K562 (cell line): Measurements from ENCODE around the gene ZNF773. TPM values are rescaled to one million over a fixed set of nuclear protein-coding genes. Genes with fewer than 3 reads are reported as not detected.
A peak's percentile ranks its signal among the peaks of the same experiment; 100 is the strongest.

Experiments
- ATAC-seq: fragments of 200-7000 bp; cut with Tn5 transposase; 3 replicates; pipeline ENCODE4 v1.9.1; 2020; ENCODE audit warnings: moderate library complexity
- BruUV-seq: library from RNA; stranded (reverse); fragments of 400-500 nt; replicated peaks from 2 replicates; lab custom pipeline; 2021; lab: Mats Ljungman, UMichigan
- CTCF ChIA-PET: fragments of 300-600 bp; formaldehyde crosslinking; extraction: SDS; loops from one replicate; lab custom pipeline; 2021; ENCODE audit warnings: low intra/inter-chr PET ratio; lab: Yijun Ruan, JAX
- POLR2A ChIA-PET: fragments of 300-600, 350-650 bp; sonication (Branson Sonifier 250); formaldehyde crosslinking; extraction: SDS; loops from one replicate; lab custom pipeline; 2021; ENCODE audit warnings: antibody characterized with exemption, inconsistent platforms; lab: Yijun Ruan, JAX
- DNase-seq, 4 experiments: peaks; one replicate each; pipeline versions ENCODE4 v3.0.0 to v3.0.0-alpha.2; 2011 to 2018; ENCODE audit warnings: low spot score in 3 of 4, mixed read lengths in 3 of 4; ENCODE audit errors: extremely low read depth in 1 of 4
- FAIRE-seq: peaks from 2 replicates; lab custom pipeline; 2011; peaks lifted over from hg19 to GRCh38; lab: Jason Lieb, UNC
- H2AFZ ChIP-seq: 2 replicates; pipeline ENCODE4 v1.6.0; 2011; ENCODE audit warnings: low read depth, low read length, control low read depth, inconsistent platforms
- H3K27ac ChIP-seq: fragments of 200-600 bp; 3 replicates; pipeline ENCODE4 v1.8.0; 2011; ENCODE audit warnings: low read depth, mild to moderate bottlenecking, control low read depth, inconsistent platforms, low read length, moderate library complexity, mixed read lengths; ENCODE audit errors: extremely low read depth
- H3K27me3 ChIP-seq, 2 experiments: fragments of 300-600 bp in 1 of 2; 2 replicates in 1 of 2; 3 replicates in 1 of 2; pipeline versions ENCODE4 v1.6.0 to v1.8.0; 2011; ENCODE audit warnings: inconsistent platforms in 2 of 2, low read length in 2 of 2, mild to moderate bottlenecking in 1 of 2, mixed read lengths in 1 of 2, moderate library complexity in 1 of 2; ENCODE audit not compliant: control insufficient read depth in 2 of 2, insufficient read depth in 2 of 2
- H3K36me3 ChIP-seq: fragments of 300-600 bp; 3 replicates; pipeline ENCODE4 v1.8.0; 2011; ENCODE audit warnings: mild to moderate bottlenecking, low read length, inconsistent platforms; ENCODE audit not compliant: control insufficient read depth, insufficient read depth
- H3K4me1 ChIP-seq, 2 experiments: fragments of 200-600 bp in 1 of 2; replicated peaks in 1 of 2; 2 replicates in 1 of 2; 3 replicates in 1 of 2; pipeline versions ENCODE4 v1.5.1 to v1.8.0; 2011; ENCODE audit warnings: inconsistent platforms in 2 of 2, low read length in 2 of 2, mild to moderate bottlenecking in 1 of 2, mixed read lengths in 1 of 2, moderate library complexity in 1 of 2; ENCODE audit not compliant: control insufficient read depth in 2 of 2, insufficient read depth in 2 of 2
- H3K4me2 ChIP-seq: 2 replicates; pipeline ENCODE4 v1.6.1; 2011; ENCODE audit warnings: low read length, control low read depth, inconsistent platforms, mixed read lengths; ENCODE audit not compliant: insufficient read depth
- H3K4me3 ChIP-seq: fragments of 200-600 bp; sonication (generic), shearing (Covaris generic); 2 replicates; pipeline ENCODE4 v1.5.1; 2016; ENCODE audit warnings: control low read depth, inconsistent platforms
- H3K79me2 ChIP-seq: fragments of 200-600 bp; 3 replicates; pipeline ENCODE4 v1.8.0; 2011; ENCODE audit warnings: low read length, inconsistent platforms; ENCODE audit not compliant: control insufficient read depth, insufficient read depth
- H3K9ac ChIP-seq, 2 experiments: 2 replicates each; pipeline versions ENCODE4 v1.6.0 to v1.6.1; 2011; ENCODE audit warnings: low read depth in 2 of 2, low read length in 2 of 2, control low read depth in 1 of 2, inconsistent platforms in 1 of 2, mild to moderate bottlenecking in 1 of 2, mixed read lengths in 1 of 2; ENCODE audit not compliant: insufficient read depth in 1 of 2
- H3K9me1 ChIP-seq: one replicate; pipeline ENCODE4 v1.6.0; 2011; ENCODE audit warnings: inconsistent platforms, mild to moderate bottlenecking, low read length, moderate library complexity; ENCODE audit not compliant: control insufficient read depth, insufficient read depth
- H3K9me3 ChIP-seq: replicated peaks from 2 replicates; pipeline ENCODE4 v1.5.1; 2011; ENCODE audit warnings: low read depth, low read length, inconsistent platforms; ENCODE audit not compliant: control insufficient read depth, insufficient read depth
- H4K20me1 ChIP-seq: replicated peaks from 2 replicates; pipeline ENCODE4 v1.6.1; 2011; ENCODE audit warnings: low read length, inconsistent platforms, mixed read lengths; ENCODE audit not compliant: control insufficient read depth, insufficient read depth
- ID3 ChIP-seq, 2 experiments: fragments of 250-450 bp in 1 of 2; fragments of 450-650 bp in 1 of 2; sonication (Bioruptor Pico) in 1 of 2; IDR thresholded peaks; 2 replicates each; pipeline versions ENCODE4 v1.6.1 to v1.8.0; 2016 to 2021; ENCODE audit warnings: mild to moderate bottlenecking in 2 of 2, moderate library complexity in 2 of 2, missing compliant biosample characterization in 1 of 2, missing genetic modification characterization in 1 of 2
- NR0B1 ChIP-seq: fragments of 450-650 bp; IDR thresholded peaks from one replicate; pipeline ENCODE4 v1.6.1; 2018; ENCODE audit warnings: mild to moderate bottlenecking, moderate library complexity; ENCODE audit not compliant: partially characterized antibody
- RBM14 ChIP-seq: fragments of 200-400 bp; formaldehyde crosslinking; IDR thresholded peaks from 2 replicates; pipeline ENCODE4 v1.6.1; 2018; ENCODE audit warnings: low read depth, mild to moderate bottlenecking, low read length, moderate library complexity, borderline replicate concordance; ENCODE audit not compliant: insufficient read depth
- RBM39 ChIP-seq: fragments of 200-400 bp; formaldehyde crosslinking; optimal IDR thresholded peaks from 2 replicates; pipeline ENCODE3; 2018; ENCODE audit warnings: low read depth, low read length
- STAT5A ChIP-seq: IDR thresholded peaks from 2 replicates; pipeline ENCODE4 v1.6.1; 2012; ENCODE audit warnings: low read length, inconsistent platforms, borderline replicate concordance
- TSC22D4 ChIP-seq: fragments of 450-650 bp; IDR thresholded peaks from 2 replicates; pipeline ENCODE4 v1.6.1; 2016; ENCODE audit warnings: missing genetic modification characterization, missing biosample characterization, control low read depth
- ZNF274 ChIP-seq: IDR thresholded peaks from 2 replicates; pipeline ENCODE4 v1.6.1; 2011; ENCODE audit warnings: low read depth, mild to moderate bottlenecking, low read length, moderate library complexity, borderline replicate concordance
- ZNF280B ChIP-seq: fragments of 250-450 bp; sonication (Bioruptor Pico); IDR thresholded peaks from 2 replicates; pipeline ENCODE4 v1.5.1; 2021; ENCODE audit warnings: mild to moderate bottlenecking
- WGBS: fragments of 100-300 bp; shearing (Covaris generic); methylation state at CpG from one replicate; pipeline ENCODE4 v1.1.6; 2016; ENCODE audit warnings: low coverage, mixed read lengths; ENCODE audit not compliant: insufficient coverage; ENCODE audit errors: missing lambda C conversion rate; 5-methylcytosine and 5-hydroxymethylcytosine counted together
- in situ Hi-C: fragments of 300-500 bp; cut with MboI; formaldehyde crosslinking; loops from 4 replicates; pipeline ENCODE4 v1.15.0; 2018; ENCODE audit warnings: inconsistent platforms, mixed read lengths
- intact Hi-C: fragments of 100-400 bp; cut with micrococcal nuclease; formaldehyde crosslinking; loops from 2 replicates; pipeline ENCODE4 v1.14.2; 2022
- polyA plus RNA-seq, 8 experiments: library from polyadenylated mRNA; depleted of rRNA in 4 of 8; stranded (reverse) in 5 of 8; unstranded in 3 of 8; fragments of >200 nt; fragmentation: Nextera tagmentation in 2 of 8; fragmentation: Illumina TruSeq in 1 of 8; extraction: Ambion mirVana in 2 of 8; extraction: Trizol in 1 of 8; gene quantifications; 2 replicates each; pipeline versions ENCODE4 v1.2.1 to v1.2.3, GENCODE V29; 2011 to 2014; ENCODE audit warnings: inconsistent platforms in 1 of 8, missing spikeins in 1 of 8
- total RNA-seq, 7 experiments: library from RNA; depleted of rRNA in 6 of 7; stranded (reverse); fragments of >200 nt in 6 of 7; fragmentation: Illumina TruSeq in 2 of 7; extraction: Trizol in 2 of 7; gene quantifications; 2 replicates each; pipeline versions ENCODE4 v1.2.1 to v1.2.3, GENCODE V29; 2011 to 2021; ENCODE audit warnings: low replicate concordance in 1 of 7

The ZNF773 gene
- total and polyA plus RNA-seq, 9 of the 15 experiments (the other 6 are each of a cell fraction or from before 2014, with no cell fraction given), result 0.04 to 2.0 (median 0.45) TPM; not detected in 3

GRCh38 chr19:57546513-57546912 is 46.8 kb downstream of the ZNF773 start:
- ChIA-PET POLR2A (no interaction called here), CTCF (no interaction called here)
- no peaks in the 10 kb centered on the region for H3K27me3 ChIP-seq
- no peak for DNase-seq
- H3K9me3 ChIP-seq, result peaks cover 5% of the 10 kb centered on the region
- 17% methylated on average over 1 of the region's 1 CpG for WGBS
- TF ChIP-seq ZNF274 (peak; percentile 61; the same call in 1 of the 2 replicates), ZNF280B (CRISPR knock-in tag) (no peak), ID3 (CRISPR knock-in tag; IDR thresholded peaks at IDR 0.05) (no peak), ID3 (tag; IDR thresholded peaks at IDR 0.05) (no peak), TSC22D4 (tag) (no peak), NR0B1 (no peak), STAT5A (no peak), RBM14 (no peak), RBM39 (no peak)
- H4K20me1 ChIP-seq, result no peaks in the 10 kb centered on the region
- no peaks in the 10 kb centered on the region for H3K4me1 ChIP-seq
- H2AFZ ChIP-seq, result no peak overlapping the region
- peaks cover 43% of the 10 kb centered on the region; the same call in 2 of the 3 replicates for H3K36me3 ChIP-seq
- FAIRE-seq, result no peak
- no peak overlapping the region for H3K4me2 ChIP-seq
- no peak overlapping the region for H3K27ac ChIP-seq
- in situ Hi-C loops (no loop called here), intact Hi-C loops (no loop called here)
- no peaks in the 10 kb centered on the region for H3K9me1 ChIP-seq
- ATAC-seq, result no peak
- no peak overlapping the region for H3K4me3 ChIP-seq
- H3K9ac ChIP-seq, result no peak overlapping the region
- no peaks in the 10 kb centered on the region for H3K79me2 ChIP-seq
- no TSS peak for BruUV-seq
